ENCODE measurements around the gene ST3GAL6. TPM values are rescaled to one million over a fixed set of nuclear protein-coding genes. Genes with fewer than 3 reads are reported as not detected.

ST3GAL6 gene
- total RNA-seq, 1 donor from 2014 or later = 46.8 TPM

DNA sequence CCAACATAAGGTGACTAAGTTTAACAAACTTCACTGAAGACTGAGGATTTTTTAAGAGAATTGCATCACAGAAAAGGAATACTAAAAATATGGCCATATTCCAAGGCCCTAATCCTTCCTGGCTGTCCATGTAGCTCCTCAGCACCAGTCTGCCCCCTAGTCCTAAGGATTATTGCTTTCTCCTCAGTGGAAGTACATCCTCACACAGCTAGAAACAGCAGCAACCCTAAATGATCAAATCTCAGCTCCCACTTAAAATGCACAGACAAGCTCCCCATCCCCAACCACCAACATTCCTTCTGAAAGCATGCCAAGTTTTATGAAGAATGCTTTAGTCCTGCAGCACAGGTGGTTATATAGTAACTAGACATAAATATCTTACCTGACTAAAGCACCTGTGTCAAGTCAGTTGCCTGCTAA is 14.7 kb downstream of the ST3GAL6 start:
- peak overlapping the region; percentile 93 for H3K27ac Mint-ChIP-seq

DNA sequence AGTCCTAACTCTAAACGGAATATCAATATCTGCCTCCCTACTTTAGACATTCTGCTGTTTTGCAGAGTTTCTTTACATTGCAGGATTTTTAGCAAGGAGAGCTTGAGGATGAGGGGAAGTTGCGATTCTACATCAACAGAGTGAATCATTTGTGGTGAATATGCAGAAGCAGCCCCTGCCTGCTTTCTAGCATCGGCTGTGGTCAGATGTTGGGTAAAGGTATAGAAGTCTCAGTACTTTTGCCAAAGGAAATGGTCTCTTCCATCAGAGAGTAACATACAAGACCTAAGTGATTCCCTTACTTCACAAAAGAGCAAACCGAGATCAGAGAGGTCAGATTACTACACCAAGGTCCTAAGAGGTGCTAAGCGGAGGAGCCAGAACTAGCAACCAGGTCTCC is 15.2 kb downstream of the ST3GAL6 start:
- H3K4me1 Mint-ChIP-seq (ENCODE audit: low read depth) = peaks cover 52% of the 10 kb centered on the region
- no peak for DNase-seq (ENCODE audit: low spot score, unreplicated experiment)
- H3K4me3 Mint-ChIP-seq (ENCODE audit: low read depth) = no peak overlapping the region
- H3K27me3 Mint-ChIP-seq = no peaks in the 10 kb centered on the region
- peaks cover 18% of the 10 kb centered on the region for H3K36me3 Mint-ChIP-seq (ENCODE audit: insufficient read depth)
- no peaks in the 10 kb centered on the region for H3K9me3 Mint-ChIP-seq (ENCODE audit: low read depth)
- TF ChIP-seq, protein P1, sequence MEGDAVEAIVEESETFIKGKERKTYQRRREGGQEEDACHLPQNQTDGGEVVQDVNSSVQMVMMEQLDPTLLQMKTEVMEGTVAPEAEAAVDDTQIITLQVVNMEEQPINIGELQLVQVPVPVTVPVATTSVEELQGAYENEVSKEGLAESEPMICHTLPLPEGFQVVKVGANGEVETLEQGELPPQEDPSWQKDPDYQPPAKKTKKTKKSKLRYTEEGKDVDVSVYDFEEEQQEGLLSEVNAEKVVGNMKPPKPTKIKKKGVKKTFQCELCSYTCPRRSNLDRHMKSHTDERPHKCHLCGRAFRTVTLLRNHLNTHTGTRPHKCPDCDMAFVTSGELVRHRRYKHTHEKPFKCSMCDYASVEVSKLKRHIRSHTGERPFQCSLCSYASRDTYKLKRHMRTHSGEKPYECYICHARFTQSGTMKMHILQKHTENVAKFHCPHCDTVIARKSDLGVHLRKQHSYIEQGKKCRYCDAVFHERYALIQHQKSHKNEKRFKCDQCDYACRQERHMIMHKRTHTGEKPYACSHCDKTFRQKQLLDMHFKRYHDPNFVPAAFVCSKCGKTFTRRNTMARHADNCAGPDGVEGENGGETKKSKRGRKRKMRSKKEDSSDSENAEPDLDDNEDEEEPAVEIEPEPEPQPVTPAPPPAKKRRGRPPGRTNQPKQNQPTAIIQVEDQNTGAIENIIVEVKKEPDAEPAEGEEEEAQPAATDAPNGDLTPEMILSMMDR (IDR thresholded peaks at IDR 0.05; ENCODE audit: unreplicated experiment) = no peak
- peak overlapping the region; percentile 93 for H3K27ac Mint-ChIP-seq

More for the DNA sequence above, 14.7 kb downstream of the ST3GAL6 start:
- DNase-seq (ENCODE audit: low spot score, unreplicated experiment) = no peak
- TF ChIP-seq, protein P1 (IDR thresholded peaks at IDR 0.05; ENCODE audit: unreplicated experiment) = no peak
- Mint-ChIP-seq H3K9me3 (ENCODE audit: low read depth) (no peaks in the 10 kb centered on the region), H3K4me1 (ENCODE audit: low read depth) (peaks cover 48% of the 10 kb centered on the region), H3K4me3 (ENCODE audit: low read depth) (no peak overlapping the region), H3K27me3 (no peaks in the 10 kb centered on the region), H3K36me3 (ENCODE audit: insufficient read depth) (peaks cover 15% of the 10 kb centered on the region)

DNA sequence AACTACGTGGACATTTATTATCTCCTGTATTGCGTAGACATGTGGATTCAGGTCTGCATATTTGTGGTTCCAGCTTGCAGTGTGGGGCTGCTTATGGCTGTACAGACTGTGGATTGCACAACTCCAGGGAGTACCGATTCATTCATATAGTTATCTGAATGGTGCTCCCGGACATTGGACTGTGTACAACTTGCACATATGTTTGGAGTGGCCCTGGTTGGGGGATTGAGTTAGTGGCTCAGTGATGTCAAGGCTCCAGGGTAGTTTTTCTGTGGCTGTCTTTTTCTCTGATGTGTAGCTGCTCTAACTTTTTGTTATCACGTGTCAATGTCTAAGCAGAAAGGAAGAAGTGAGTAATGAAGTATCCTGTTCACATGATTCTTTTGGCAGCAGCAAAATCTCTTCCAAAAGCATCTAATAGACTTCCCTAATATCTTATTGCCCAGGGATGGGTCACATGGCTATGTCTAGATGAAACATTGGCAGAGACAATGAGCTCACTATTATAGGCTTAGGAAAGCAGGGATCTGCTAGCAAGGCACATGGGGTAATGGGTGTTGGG is 15.8 kb downstream of the ST3GAL6 start:
- Mint-ChIP-seq H3K27me3 (no peaks in the 10 kb centered on the region), H3K4me3 (ENCODE audit: low read depth) (no peak overlapping the region), H3K9me3 (ENCODE audit: low read depth) (no peaks in the 10 kb centered on the region), H3K4me1 (ENCODE audit: low read depth) (peaks cover 53% of the 10 kb centered on the region), H3K36me3 (ENCODE audit: insufficient read depth) (peaks cover 20% of the 10 kb centered on the region), H3K27ac (peak overlapping the region; percentile 93)
- no peak for DNase-seq (ENCODE audit: low spot score, unreplicated experiment)
- TF ChIP-seq, protein P1 (IDR thresholded peaks at IDR 0.05; ENCODE audit: unreplicated experiment) = no peak

DNA sequence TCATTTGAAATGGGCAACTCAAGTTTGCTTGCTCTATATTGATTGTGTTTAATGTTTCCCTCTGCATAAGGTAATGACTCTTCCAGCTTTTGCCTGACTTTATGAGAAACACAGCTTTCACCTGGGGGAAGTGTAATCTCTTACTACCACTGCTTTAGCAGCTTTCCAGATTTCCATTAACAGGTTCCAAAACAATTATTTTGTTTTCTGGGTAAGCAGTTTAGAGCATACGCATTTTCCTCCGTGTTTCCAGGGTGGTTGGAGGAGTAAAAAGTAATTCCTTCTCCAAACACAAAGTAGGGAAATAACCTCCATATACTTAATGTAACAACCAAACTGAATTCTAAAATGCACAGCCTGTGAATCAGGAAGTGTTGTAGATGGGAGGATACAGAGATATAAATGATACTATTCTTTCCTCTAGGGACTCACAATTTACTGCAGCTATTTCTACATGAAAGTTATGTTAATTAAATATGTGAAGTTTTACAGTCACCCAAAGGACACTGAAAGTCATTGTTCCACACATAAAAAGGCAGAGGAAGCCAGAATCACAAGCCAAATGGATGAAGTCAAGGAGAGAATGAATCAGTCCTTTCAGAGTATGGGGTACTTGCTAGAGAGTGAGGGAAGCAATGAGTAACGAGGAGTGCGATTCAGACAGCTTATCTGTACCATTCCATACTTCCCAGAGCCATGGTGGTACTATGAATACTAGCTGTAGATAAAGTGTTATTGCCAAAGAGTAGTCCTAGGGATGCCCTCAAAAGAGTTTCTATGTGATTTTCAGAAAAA is 16.6 kb downstream of the ST3GAL6 start:
- Mint-ChIP-seq H3K9me3 (ENCODE audit: low read depth) (no peaks in the 10 kb centered on the region), H3K4me3 (ENCODE audit: low read depth) (no peak overlapping the region), H3K36me3 (ENCODE audit: insufficient read depth) (peaks cover 18% of the 10 kb centered on the region), H3K4me1 (ENCODE audit: low read depth) (peaks cover 53% of the 10 kb centered on the region), H3K27me3 (no peaks in the 10 kb centered on the region), H3K27ac (no peak overlapping the region)
- TF ChIP-seq, protein P1 (IDR thresholded peaks at IDR 0.05; ENCODE audit: unreplicated experiment) = no peak
- no peak for DNase-seq (ENCODE audit: low spot score, unreplicated experiment)

DNA sequence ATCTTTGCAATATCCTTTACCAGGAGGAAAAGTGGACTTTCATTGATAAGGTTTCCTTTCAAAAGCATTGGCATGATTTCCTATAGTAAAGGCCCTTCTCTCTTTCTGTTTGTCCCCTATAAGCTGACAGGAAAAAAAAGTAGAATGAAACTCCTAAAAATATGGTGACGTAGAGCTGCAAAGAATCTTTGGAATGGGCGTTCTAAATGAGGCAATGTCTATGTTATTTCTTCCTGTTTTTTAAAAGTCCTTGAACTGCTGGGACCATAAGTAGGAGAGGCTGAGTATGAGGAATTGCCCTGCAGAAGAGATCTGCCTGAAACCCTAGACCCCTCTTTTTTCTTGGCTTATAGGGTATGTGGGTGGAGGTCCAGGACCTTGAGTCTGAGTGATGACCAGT is 17.2 kb downstream of the ST3GAL6 start:
- TF ChIP-seq, protein P1 (IDR thresholded peaks at IDR 0.05; ENCODE audit: unreplicated experiment) = no peak
- Mint-ChIP-seq H3K36me3 (ENCODE audit: insufficient read depth) (peaks cover 19% of the 10 kb centered on the region), H3K27ac (no peak overlapping the region), H3K9me3 (ENCODE audit: low read depth) (no peaks in the 10 kb centered on the region), H3K4me3 (ENCODE audit: low read depth) (no peak overlapping the region), H3K4me1 (ENCODE audit: low read depth) (peaks cover 51% of the 10 kb centered on the region), H3K27me3 (no peaks in the 10 kb centered on the region)
- DNase-seq (ENCODE audit: low spot score, unreplicated experiment) = no peak
